Astrocyte of the spinal cord (primary cell): ENCODE measurements around the gene ERBB4.

Experiments used
- DNase-seq: peaks from one replicate; pipeline ENCODE4 v3.0.0; 2011; ENCODE audit warnings: low read depth, low spot score
- H3K4me3 ChIP-seq: 2 replicates; pipeline ENCODE4 v1.5.1; 2011; ENCODE audit warnings: low read depth, mild to moderate bottlenecking, low read length, moderate library complexity
- CTCF ChIP-seq: IDR thresholded peaks from 2 replicates; pipeline ENCODE4 v1.5.1; 2012; ENCODE audit warnings: low read depth, mild to moderate bottlenecking, low read length, inconsistent platforms
- in situ Hi-C: cut with HindIII; loops from 2 replicates; pipeline ENCODE4 v1.10.0; 2017; ENCODE audit warnings: low sequenced_read_pairs

The ERBB4 gene

GRCh38 chr2:212314680-212315079 is 223.9 kb downstream of the ERBB4 start:
- TF ChIP-seq CTCF: no peak
- no peak overlapping the region for H3K4me3 ChIP-seq
- DNase-seq: no peak
- in situ Hi-C loops: no loop called here

- DNase-seq: no peak
- TF ChIP-seq CTCF: no peak
- in situ Hi-C loops: no loop called here
- H3K4me3 ChIP-seq: no peak overlapping the region
Measured at GRCh38 chr2:212311807-212312404, 226.7 kb downstream of the ERBB4 start.

GRCh38 chr2:212299943-212300342 is 238.7 kb downstream of the ERBB4 start:
- no peak for TF ChIP-seq CTCF
- no peak for DNase-seq
- in situ Hi-C loops: no loop called here
- H3K4me3 ChIP-seq: no peak overlapping the region

GRCh38 chr2:212299333-212299732 is 239.3 kb downstream of the ERBB4 start:
- H3K4me3 ChIP-seq: no peak overlapping the region
- no peak for DNase-seq
- no peak for TF ChIP-seq CTCF
- in situ Hi-C loops: no loop called here

GRCh38 chr2:212295571-212295970 is 243.0 kb downstream of the ERBB4 start:
- TF ChIP-seq CTCF: no peak
- no peak for DNase-seq
- no peak overlapping the region for H3K4me3 ChIP-seq
- in situ Hi-C loops: no loop called here

- in situ Hi-C loops: no loop called here
- no peak overlapping the region for H3K4me3 ChIP-seq
- no peak for DNase-seq
- TF ChIP-seq CTCF: no peak
Measured at GRCh38 chr2:212294816-212295215, 243.8 kb downstream of the ERBB4 start.

- in situ Hi-C loops: no loop called here
- DNase-seq: no peak
- H3K4me3 ChIP-seq: no peak overlapping the region
- TF ChIP-seq CTCF: no peak
Measured at GRCh38 chr2:212289301-212289700, 249.3 kb downstream of the ERBB4 start.
